AG20443 (cell line): ENCODE results near the gene LRRC41.
A peak's percentile ranks its signal among the peaks of the same experiment; 100 is the strongest.
"Not testable (repeated sequence)": the region's sequence is repeated elsewhere in the genome, so short reads cannot be mapped to it uniquely, and the experiment has no call there.

Experiments
- DNase-seq: peaks from one replicate; pipeline ENCODE4 v3.0.0; 2012; ENCODE audit warnings: low spot score, mixed read lengths

The LRRC41 gene

DNA sequence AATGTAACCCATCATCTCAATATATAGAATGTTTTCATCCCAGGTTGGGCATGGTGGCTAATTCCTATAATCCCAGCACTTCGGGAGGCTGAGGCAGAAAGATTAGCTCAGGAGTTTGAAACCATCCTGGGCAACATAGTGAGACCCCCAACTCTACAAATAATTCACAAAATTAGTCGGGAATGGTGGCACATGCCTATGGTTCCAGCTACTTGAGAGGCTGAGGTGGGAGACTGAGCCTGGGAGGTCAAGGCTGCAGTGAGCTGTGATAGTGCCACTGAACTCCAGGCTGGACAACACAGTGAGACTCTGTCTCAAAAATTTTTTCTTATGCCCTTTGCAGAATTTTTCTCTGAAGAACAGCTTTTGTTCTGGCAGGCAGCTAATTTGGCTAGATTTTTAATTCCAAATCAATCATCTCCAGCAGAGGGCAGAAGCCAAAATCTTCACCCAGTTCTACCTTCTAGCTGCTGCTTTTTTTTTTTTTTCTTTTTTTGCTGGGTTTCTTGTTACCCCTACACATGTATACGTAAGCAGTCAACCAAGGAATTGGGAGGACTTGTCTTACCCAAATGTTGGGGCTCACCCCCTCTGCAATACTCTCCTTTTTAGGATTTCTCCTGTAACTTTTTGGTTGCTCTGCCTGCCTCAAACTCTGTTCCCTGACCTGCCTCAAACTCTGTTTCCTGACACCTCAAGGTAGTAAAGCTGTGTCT lies 58.6 kb downstream of the LRRC41 start:
- peak; percentile 54 for DNase-seq

DNA sequence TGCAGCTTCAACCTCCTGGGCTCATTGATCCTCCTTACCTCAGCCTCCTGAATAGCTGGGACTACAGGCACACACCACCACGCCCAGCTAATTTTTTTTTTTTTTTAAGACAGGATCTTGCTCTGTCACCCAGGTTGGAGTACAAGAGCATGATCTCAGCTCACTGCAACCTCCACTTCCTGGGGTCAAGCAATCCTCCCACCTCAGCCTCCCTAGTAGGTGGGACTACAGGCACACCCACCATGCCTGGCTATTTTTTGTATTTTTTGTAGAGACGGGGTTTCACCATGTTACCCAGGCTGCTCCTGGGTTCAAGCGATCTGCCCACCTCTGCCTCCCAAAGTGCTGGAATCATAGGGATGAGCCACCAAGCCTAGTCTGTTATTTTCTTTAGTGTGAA lies 59.6 kb downstream of the LRRC41 start:
- not testable (repeated sequence) for DNase-seq

DNA sequence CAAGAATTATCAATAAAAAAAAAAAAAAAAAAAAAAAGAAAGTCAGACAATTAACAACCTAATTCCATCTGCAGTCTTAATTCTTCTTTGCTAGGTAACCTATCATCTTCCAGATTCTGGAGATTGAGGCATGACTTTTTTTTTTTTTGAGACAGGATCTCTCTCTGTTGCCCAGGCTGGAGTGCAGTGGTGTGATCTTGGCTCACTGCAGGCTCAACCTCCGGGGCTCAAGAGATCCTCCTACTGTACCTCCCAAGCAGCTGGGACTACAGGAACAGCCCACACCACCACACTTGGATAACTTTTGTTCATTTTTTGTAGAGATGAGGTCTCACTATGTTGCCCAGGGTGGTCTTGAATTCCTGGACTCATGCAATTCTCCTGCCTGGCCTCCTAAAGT lies 60.5 kb downstream of the LRRC41 start:
- DNase-seq: no peak

DNA sequence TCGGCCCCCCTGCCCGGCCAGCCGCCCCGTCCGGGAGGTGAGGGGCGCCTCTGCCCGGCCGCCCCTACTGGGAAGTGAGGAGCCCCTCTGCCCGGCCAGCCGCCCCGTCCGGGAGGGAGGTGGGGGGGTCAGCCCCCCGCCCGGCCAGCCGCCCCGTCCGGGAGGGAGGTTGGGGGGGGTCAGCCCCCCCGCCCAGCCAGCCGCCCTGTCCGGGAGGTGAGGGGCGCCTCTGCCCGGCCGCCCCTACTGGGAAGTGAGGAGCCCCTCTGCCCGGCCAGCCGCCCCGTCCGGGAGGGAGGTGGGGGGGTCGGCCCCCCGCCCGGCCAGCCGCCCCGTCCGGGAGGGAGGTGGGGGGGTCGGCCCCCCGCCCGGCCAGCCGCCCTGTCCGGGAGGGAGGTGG lies 61.7 kb downstream of the LRRC41 start:
- not testable (repeated sequence) for DNase-seq

DNA sequence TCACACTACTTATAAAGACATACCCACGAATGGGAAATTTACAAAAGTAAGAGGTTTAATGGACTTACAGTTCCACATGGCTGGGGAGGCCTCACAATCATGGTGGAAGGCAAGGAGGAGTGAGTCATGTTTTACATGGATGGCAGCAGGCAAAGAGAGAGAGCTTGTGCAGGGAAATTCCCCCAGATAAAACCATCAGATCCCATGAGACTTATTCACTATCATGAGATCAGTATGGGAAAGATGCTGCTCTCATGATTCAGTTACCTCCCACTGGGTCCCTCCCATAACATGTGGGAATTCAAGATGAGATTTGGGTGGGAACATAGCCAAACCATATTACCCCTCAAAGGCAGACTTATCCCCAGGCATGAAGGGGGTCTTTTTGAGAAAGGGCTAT lies 64.6 kb downstream of the LRRC41 start:
- not testable (repeated sequence) for DNase-seq

DNA sequence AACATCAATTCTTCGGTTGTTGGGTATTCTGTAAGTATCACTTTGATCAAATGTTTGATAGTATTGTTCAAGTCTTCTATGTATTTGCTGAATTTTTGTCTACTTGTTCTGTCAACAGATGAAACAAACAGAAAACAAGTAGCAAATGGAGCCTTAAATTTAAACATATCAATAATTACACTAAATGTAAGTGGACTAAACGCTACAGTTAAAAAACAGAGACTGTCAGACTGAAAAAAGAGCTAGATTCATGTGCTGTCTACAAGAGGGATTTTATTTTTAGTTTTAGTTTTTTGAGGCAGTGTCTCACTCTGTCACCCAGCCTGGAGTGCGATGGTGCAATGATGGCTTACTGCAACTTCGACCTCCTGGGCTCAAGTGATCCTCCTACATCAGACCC lies 66.5 kb downstream of the LRRC41 start:
- no peak for DNase-seq

DNA sequence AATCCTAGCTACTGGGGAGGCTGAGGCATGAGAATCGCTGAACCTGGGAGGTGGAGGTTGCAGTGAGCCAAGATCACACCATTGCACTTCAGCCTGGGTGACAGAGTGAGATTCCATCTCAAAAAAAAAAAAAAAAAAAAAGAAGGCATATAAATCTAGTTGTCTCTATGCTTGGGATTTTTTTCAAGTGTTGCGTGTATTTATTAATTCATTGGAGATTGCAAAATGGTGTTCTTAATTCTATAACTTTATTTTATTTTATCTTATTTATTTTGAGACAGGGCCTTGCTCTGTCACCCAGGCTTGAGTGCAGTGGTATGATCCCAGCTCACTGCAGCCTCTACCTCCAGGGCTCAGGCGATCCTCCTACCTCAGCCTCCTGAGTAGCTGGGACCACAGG lies 72.2 kb downstream of the LRRC41 start:
- not testable (repeated sequence) for DNase-seq
